ENCODE results near the gene UNC79.

DNA sequence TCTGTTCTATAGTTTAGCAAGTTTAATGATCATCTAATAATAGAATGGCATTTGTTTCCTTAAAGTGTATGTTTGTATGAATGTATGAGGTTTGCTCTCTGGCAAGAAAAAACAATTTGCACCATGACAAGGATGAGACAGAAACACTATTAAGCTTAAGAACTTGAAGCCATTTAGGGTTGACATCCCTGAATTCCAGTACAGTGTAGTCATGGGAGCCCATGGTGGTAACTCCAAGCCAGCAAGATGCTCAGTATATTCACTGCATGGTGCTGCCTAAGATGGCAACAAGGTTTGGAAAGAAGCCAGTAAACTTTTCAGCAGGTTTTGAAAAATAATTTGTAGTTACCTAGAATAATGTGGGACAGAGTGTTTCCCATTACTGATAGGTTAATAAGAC, 198.9 kb downstream of the UNC79 start:
- TF ChIP-seq, protein P1, sequence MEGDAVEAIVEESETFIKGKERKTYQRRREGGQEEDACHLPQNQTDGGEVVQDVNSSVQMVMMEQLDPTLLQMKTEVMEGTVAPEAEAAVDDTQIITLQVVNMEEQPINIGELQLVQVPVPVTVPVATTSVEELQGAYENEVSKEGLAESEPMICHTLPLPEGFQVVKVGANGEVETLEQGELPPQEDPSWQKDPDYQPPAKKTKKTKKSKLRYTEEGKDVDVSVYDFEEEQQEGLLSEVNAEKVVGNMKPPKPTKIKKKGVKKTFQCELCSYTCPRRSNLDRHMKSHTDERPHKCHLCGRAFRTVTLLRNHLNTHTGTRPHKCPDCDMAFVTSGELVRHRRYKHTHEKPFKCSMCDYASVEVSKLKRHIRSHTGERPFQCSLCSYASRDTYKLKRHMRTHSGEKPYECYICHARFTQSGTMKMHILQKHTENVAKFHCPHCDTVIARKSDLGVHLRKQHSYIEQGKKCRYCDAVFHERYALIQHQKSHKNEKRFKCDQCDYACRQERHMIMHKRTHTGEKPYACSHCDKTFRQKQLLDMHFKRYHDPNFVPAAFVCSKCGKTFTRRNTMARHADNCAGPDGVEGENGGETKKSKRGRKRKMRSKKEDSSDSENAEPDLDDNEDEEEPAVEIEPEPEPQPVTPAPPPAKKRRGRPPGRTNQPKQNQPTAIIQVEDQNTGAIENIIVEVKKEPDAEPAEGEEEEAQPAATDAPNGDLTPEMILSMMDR (IDR thresholded peaks at IDR 0.05; ENCODE audit: insufficient read depth, low read length, poor library complexity, severe bottlenecking), result no peak
- no peak for TF ChIP-seq EZH2phosphoT487 (conservative IDR thresholded peaks at IDR 0.05; ENCODE audit: low read length)
